ENCODE results near the gene SLC2A10.

Gene SLC2A10

GRCh38 chr20:46704714-46705377 is 4.6 kb upstream of the SLC2A10 start:
- DNase-seq: no peak

GRCh38 chr20:46705378-46705729 is 4.1 kb upstream of the SLC2A10 start:
- no peak for DNase-seq

- DNase-seq: no peak
These were observed 3.2 kb upstream of the SLC2A10 start for GRCh38 chr20:46706242-46706641.

- peak; percentile 15 for DNase-seq
These were observed 1.1 kb upstream of the SLC2A10 start for GRCh38 chr20:46708172-46708860.

GRCh38 chr20:46709055-46709458 is 392 bp upstream of the SLC2A10 start:
- no peak for DNase-seq

GRCh38 chr20:46710153-46710913 is 884 bp downstream of the SLC2A10 start:
- DNase-seq: no peak

- DNase-seq: no peak
These were observed 2.7 kb downstream of the SLC2A10 start for GRCh38 chr20:46712056-46712636.

- DNase-seq: no peak
These were observed 4.7 kb downstream of the SLC2A10 start for GRCh38 chr20:46713957-46714834.

- DNase-seq: no peak
These were observed 5.9 kb downstream of the SLC2A10 start for GRCh38 chr20:46715292-46715756.

GRCh38 chr20:46717818-46718541 is 8.5 kb downstream of the SLC2A10 start:
- no peak for DNase-seq

GRCh38 chr20:46720019-46720418 is 10.6 kb downstream of the SLC2A10 start:
- no peak for DNase-seq

- DNase-seq: no peak
These were observed 11.5 kb downstream of the SLC2A10 start for GRCh38 chr20:46720776-46721425.

GRCh38 chr20:46721476-46721875 is 12.0 kb downstream of the SLC2A10 start:
- DNase-seq: no peak

- no peak for DNase-seq
These were observed 13.0 kb downstream of the SLC2A10 start for GRCh38 chr20:46722450-46722849.

GRCh38 chr20:46723039-46723438 is 13.6 kb downstream of the SLC2A10 start:
- no peak for DNase-seq

- no peak for DNase-seq
These were observed 15.0 kb downstream of the SLC2A10 start for GRCh38 chr20:46724343-46724959.

GRCh38 chr20:46725186-46726165 is 16.0 kb downstream of the SLC2A10 start:
- DNase-seq: no peak

GRCh38 chr20:46731770-46732169 is 22.3 kb downstream of the SLC2A10 start:
- no peak for DNase-seq

GRCh38 chr20:46735436-46735835 is 26.0 kb downstream of the SLC2A10 start:
- no peak for DNase-seq

All from NCI-H526 treated with DMSO at 0.1 percent for 48 hours (cell line).